Ovary (tissue), 3 donors: Measurements from ENCODE around the gene GGT7.

ENCODE experiments used
- CTCF ChIP-seq, 3 donors: fragments of 450-650 bp in 2 of 3; fragments of 200-600 bp in 1 of 3; IDR thresholded peaks; one replicate each; pipeline versions ENCODE4 v1.5.1 to v1.8.0; 2016 to 2022; ENCODE audit warnings: antibody characterized with exemption in 3 of 3, mild to moderate bottlenecking in 1 of 3
- EP300 ChIP-seq: sonication (generic); formaldehyde crosslinking; IDR thresholded peaks from one replicate; pipeline ENCODE4 v1.6.1; 2017; ENCODE audit warnings: antibody characterized with exemption
- donor health status: DM: no; HTN: no; CAD: no.

GRCh38 chr20:34843421-34843820 is 29.2 kb downstream of the GGT7 start:
- no peak for TF ChIP-seq CTCF (IDR thresholded peaks at IDR 0.05)
- no peak for TF ChIP-seq EP300
